Smooth muscle cell of the brain vasculature (primary cell): Measurements from ENCODE around the gene L3MBTL3.

Experiments used
- DNase-seq: peaks from one replicate; pipeline ENCODE4 v3.0.0-alpha.2; 2012; ENCODE audit warnings: low read depth, low spot score

L3MBTL3 gene

GRCh38 chr6:130018292-130018743, at the start of gene L3MBTL3:
L3MBTL3 (plus strand) TSS chr6:130018581; CDS start chr6:130042700, 24,119 bp downstream.
- peak; percentile 57 for DNase-seq

DNA sequence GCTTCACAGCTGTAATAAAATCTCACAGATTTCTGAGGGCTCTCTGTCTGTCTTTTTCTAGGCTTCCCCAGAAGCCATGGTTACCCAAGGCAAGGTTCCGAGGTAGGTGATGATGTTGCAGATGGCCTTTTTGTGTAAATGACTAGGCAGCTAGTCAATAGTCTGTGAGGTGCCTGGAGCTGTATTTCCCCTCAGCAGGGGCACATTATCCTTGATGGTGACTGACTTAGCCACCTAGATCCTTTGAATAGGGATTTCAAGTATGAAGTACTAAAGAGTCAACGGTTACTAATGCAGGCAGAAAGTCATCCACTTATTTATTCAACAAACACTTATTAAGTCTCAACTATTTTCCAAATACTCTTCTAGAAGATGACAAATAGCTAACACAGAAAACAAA, 49.3 kb upstream of the L3MBTL3 start:
- DNase-seq = no peak

DNA sequence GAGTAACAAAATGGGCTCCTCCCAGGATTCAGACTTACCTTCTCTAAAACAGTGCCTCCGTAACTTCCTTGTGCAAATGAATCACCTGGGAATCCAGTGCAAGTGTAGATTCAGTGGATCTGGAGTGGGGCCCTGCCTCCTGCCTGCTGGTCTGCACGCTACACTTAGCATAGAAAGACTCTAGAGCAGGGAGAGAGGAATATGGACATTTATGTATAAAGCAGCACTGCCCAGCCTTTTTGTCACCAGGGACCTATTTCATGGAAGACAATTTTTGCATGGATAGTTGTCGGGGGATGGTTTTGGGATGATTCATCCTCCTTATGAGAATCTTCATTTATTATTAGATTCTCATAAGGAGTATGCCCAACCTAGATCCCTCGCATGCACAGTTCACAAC, 42.3 kb upstream of the L3MBTL3 start:
- no peak for DNase-seq

- no peak for DNase-seq
Measured at GRCh38 chr6:129978148-129978916, 40.0 kb upstream of the L3MBTL3 start.

DNA sequence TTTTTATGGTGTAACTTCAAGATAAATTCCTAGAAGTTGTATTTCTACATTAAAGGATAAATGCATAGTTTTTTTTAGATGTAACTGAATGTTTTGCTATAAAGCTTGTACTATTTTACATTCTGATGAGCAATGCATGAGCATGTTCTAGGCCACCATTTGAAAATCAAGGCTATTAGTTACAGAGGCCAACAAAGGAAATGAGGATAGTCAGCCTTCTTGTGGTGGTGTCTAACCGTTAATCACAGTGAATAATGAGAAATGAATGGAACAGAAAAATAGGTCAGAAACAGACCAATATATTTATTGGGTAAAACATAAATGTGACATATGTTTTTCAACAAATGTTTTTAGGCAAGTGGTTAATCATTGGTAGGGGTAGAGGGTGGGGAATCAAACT, 37.6 kb upstream of the L3MBTL3 start:
- DNase-seq = no peak

DNA sequence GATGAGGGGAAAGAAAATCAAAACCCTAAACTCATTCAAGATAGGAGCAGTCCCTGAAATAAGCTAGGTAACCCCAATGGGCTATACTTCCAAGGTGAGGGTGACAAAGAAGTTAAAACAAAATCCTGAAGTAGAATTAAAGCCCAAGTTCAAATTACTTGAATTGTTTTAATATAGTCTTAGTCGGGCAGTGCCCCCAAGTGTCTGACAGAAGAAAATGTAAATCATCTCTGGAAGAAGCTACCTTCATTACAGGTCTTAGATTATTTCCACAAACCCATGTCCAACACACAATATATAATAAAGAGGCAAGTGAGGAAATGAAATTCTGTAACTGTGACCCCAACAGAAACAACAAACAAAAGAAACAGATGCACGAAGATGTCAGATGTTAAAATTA, 36.8 kb upstream of the L3MBTL3 start:
- DNase-seq = no peak

GRCh38 chr6:129989396-129989795, 29.0 kb upstream of the L3MBTL3 start:
- DNase-seq = no peak

DNA sequence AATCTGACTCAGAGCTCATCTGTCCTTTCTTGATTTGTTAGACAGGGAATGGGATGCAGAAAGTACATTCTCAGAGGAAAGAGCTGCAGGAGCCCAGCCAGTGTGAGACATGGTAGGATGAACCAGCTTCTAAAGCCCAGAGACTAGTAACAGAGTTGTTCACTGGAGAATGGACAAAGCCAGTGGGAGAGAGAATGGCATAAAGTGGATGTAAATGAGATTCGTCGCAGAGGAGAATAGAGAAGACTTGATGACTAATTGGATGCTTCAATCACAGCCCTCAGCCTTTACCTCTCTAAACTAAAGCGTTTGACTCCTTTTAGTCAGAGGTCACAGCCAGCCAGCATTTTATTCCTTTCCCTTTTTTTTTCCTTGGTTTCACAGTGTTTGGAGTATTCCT, 25.5 kb upstream of the L3MBTL3 start:
- no peak for DNase-seq

DNA sequence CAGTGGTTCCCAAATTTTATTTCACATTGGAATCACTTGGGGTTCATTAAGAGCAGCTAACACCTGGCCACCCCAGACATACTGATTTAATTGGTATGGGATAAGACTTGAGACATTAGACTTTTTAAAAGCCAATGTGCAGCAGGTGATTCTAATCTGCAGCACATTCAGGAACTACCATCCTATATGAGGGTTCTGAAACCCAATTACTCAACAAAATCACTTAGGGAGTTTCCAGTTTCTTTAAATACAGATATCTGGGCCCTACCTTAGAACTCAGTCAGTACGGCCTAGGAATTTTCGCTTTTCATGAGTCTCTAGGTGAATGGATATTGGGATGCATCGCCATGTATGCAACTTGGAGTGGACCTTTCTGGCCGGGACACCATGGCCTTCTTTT, 24.0 kb upstream of the L3MBTL3 start:
- DNase-seq = no peak

DNA sequence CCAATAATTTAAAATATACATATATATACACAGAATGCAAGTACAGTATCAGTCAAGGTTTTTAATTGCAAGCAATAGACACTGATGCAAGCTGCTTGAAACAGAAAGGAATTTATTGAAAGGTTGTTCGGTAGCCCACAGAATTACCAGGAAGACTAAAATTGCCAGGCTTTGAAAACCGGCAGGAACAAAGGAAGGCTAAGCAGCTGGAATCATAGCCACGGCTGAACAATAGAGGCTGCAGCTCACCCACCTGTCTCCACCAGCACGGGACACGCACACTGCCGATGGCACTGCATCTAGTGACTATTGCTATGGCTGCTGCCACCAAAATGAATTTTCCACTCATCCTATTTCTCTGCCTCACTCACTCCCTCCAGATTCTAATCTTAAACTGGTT, 22.0 kb upstream of the L3MBTL3 start:
- DNase-seq = no peak

DNA sequence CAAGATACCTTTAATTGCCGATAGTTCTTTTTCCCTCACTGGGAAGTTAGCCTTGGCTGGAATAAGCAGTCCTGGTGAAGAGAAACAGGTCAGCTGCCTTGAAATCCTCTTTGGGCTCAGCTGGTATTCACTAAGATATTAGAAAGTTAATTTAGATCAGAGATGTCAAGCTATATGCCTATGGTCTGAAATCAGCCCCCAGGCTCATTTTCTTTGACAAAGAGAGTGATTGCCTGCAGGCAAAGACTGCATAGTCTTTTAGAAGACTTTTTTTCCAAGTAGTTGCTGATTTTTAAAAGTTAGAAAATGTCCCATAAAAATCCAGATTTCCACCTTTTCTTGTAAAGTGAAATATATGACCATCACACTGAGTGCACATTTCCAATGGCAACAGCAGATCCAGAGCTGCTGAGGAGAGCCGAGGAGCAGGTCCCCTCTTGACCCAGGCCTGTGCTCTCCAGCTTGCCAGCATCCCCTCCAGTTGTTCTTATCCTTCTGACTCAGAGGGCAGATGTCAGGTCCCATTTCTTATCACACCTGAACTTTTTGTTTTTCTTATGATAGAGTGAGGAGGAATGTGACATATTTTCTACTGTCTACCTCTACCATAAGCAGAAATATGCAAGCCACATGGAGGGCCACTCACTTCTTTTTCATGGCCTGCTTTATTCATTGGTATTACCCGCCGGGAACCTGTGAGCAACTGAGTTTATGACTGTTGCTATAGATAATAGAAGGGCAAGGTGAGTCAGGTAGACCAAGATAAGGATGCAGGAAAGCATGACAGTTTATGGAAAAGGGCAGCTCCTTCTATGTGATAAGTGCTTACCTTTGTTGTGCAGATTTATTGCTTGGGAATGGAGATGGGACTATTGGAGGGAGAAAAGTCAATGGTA, 17.6 kb upstream of the L3MBTL3 start:
- no peak for DNase-seq

GRCh38 chr6:130008236-130008873, 10.0 kb upstream of the L3MBTL3 start:
- no peak for DNase-seq

- DNase-seq = no peak
Measured at GRCh38 chr6:130009146-130009545, 9.2 kb upstream of the L3MBTL3 start.

DNA sequence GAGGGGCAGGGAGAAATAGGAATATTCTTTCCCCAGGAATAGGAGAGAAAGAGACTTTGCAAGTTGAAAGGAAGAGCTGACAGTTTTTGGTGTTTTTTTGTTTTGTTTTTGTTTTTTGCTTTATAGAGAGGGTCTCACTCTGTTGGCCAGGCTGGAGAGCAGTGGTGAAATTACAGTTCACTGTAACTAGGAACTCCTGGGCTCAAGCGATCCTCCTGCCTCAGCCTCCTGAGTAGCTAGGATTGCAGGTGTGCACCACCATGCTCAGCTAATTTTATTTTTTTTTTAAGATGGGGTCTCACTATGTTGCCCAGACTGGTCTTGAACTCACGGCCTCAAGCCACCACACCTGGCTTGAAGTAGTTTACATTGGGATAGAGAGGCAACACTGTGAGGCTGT, 8.0 kb upstream of the L3MBTL3 start:
- DNase-seq = no peak

DNA sequence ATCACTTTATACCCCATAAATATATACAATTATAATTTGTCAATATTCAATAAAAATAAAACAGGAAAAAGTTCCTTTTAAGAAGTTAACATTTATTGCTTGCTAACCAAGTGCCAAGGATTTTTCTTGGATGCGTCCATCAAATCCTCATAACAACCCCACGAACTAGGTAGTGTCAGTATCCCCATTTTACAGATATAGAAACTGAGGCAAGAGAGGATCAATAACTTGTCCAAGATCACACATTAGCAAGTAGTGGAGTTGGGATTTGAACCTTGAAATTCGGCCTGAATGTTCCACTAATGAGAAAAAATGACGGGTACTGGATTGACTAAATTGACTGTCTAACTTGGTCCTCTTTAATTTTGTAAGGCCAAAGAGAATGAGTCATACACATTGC, 5.7 kb upstream of the L3MBTL3 start:
- DNase-seq = no peak

GRCh38 chr6:130018744-130019325, 454 bp downstream of the L3MBTL3 start:
- DNase-seq = no peak

GRCh38 chr6:130019326-130020072, 1.1 kb downstream of the L3MBTL3 start:
- no peak for DNase-seq

GRCh38 chr6:130020073-130020906, 1.9 kb downstream of the L3MBTL3 start:
- DNase-seq = no peak

DNA sequence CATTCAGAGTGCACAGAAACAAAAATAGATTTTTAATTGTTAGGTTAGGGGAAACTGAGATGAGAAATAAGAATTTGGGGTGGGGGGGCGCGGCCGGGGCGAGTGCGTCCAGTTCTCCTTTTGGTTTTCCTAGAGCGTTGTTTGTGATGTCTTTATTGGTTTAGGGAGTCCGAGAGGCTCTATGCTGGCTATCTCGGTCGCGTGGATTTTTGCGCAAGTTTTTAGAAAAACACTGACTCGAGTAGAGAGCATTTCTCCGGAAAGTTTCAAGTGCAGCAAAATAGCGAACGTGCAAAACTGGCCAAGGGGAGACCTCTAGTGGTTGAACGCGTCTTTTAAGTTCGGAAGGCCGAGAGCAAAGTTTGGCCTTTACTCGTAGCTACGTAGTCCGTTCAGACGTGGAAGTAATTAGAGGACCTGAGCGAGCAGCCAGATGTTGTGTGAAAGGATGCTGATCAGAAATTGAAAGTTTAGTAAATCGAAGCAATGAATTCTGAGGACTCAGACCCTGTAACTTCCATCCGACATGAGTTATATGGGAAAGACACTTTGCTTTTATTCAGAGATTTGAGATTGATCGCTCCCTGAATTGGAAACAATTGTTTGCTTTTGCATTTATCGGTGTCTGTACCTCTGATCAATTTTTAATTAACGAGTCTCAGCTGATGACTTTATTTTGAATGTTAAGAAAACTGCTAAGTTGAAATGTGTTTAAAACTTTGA, 2.7 kb downstream of the L3MBTL3 start:
- DNase-seq = peak; percentile 86

DNA sequence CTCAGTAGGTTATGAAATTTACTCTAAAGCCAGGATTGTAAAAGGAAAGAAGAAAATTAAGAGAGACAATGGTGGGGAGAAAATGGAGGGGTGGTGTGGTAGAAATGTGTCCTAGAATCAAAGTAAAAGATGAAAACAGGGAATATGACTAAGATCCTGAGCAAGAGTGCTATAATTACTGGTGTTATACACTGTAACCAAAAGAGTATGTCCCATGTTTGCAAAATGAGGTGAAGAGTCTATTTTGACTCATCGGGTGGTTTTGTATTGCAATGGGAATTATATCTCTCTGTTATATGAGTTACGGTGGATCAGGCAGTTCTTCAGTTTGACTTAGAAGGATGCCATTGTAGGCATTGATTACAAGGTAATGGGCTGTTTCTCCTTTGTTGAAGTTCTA, 8.5 kb downstream of the L3MBTL3 start:
- DNase-seq = no peak
